GM12878 (cell line): Measurements from ENCODE around the gene FAM193A. TPM values are rescaled to one million over a fixed set of nuclear protein-coding genes. Genes with fewer than 3 reads are reported as not detected.

Experiments used
- ASH2L ChIP-seq: fragments of 300-600, 200-600 bp; sonication (generic); IDR thresholded peaks from 2 replicates; pipeline ENCODE4 v1.6.1; 2017; ENCODE audit warnings: low read depth, mild to moderate bottlenecking, borderline replicate concordance
- ATF3 ChIP-seq: IDR thresholded peaks from 2 replicates; pipeline ENCODE4 v1.6.1; 2011; ENCODE audit warnings: low read depth, mild to moderate bottlenecking, low read length, moderate library complexity, borderline replicate concordance; ENCODE audit errors: extremely low read depth
- CEBPZ ChIP-seq: fragments of 150-350 bp; IDR thresholded peaks from 2 replicates; pipeline ENCODE4 v1.6.1; 2016; ENCODE audit warnings: low read depth, low read length
- CREB1 ChIP-seq: IDR thresholded peaks from 2 replicates; pipeline ENCODE4 v1.6.1; 2012; ENCODE audit warnings: low read depth, mild to moderate bottlenecking, inconsistent platforms
- E2F4 ChIP-seq: IDR thresholded peaks from 2 replicates; pipeline ENCODE4 v1.6.1; 2012; ENCODE audit warnings: low read depth, low read length, improper control_type of control experiment
- EED ChIP-seq: sonication (generic); IDR thresholded peaks from 2 replicates; pipeline ENCODE4 v1.6.1; 2016; ENCODE audit warnings: antibody characterized with exemption, low read depth
- FOS ChIP-seq: IDR thresholded peaks from 3 replicates; pipeline ENCODE4 v1.6.1; 2011; ENCODE audit warnings: borderline replicate concordance; ENCODE audit not compliant: insufficient read length; ENCODE audit errors: extremely low read depth
- HDAC2 ChIP-seq: fragments of 200-600 bp; sonication (generic); IDR thresholded peaks from 2 replicates; pipeline ENCODE4 v1.6.1; 2017
- HSF1 ChIP-seq: fragments of 150-350 bp; IDR thresholded peaks from 2 replicates; pipeline ENCODE4 v1.6.1; 2014; ENCODE audit warnings: mild to moderate bottlenecking, low read depth, low read length
- IKZF1 ChIP-seq: fragments of 450-650 bp; conservative IDR thresholded peaks from 2 replicates; pipeline ENCODE4 v1.6.1; 2017; ENCODE audit warnings: antibody characterized with exemption, mild to moderate bottlenecking
- JUND ChIP-seq: IDR thresholded peaks from 2 replicates; pipeline ENCODE4 v1.6.1; 2012; ENCODE audit warnings: low read depth, mild to moderate bottlenecking, low read length, improper control_type of control experiment, moderate library complexity
- MLLT1 ChIP-seq: fragments of 450-650 bp; IDR thresholded peaks from 2 replicates; pipeline ENCODE4 v1.6.1; 2016; ENCODE audit warnings: mild to moderate bottlenecking
- MYB ChIP-seq: fragments of 150-350 bp; IDR thresholded peaks from 2 replicates; pipeline ENCODE4 v1.6.1; 2014; ENCODE audit warnings: mild to moderate bottlenecking, low read depth, low read length, borderline replicate concordance
- NRF1 ChIP-seq: conservative IDR thresholded peaks from 2 replicates; pipeline ENCODE4 v1.6.1; 2011; ENCODE audit warnings: mild to moderate bottlenecking, low read depth, low read length, improper control_type of control experiment
- RELA ChIP-seq: fragments of 450-650 bp; IDR thresholded peaks from 2 replicates; pipeline ENCODE4 v1.8.0; 2014; ENCODE audit warnings: borderline replicate concordance; ENCODE audit not compliant: partially characterized antibody
- RUNX3 ChIP-seq: IDR thresholded peaks from 2 replicates; pipeline ENCODE4 v1.6.1; 2012; ENCODE audit warnings: low read length, inconsistent platforms
- SP1 ChIP-seq: IDR thresholded peaks from one replicate; pipeline ENCODE4 v1.6.1; 2011; ENCODE audit warnings: low read depth, low read length
- SREBF2 ChIP-seq: IDR thresholded peaks from 2 replicates; pipeline ENCODE4 v1.6.1; 2012; ENCODE audit warnings: mild to moderate bottlenecking, low read length
- USF1 ChIP-seq: IDR thresholded peaks from 2 replicates; pipeline ENCODE4 v1.6.1; 2011; ENCODE audit warnings: borderline replicate concordance, low read depth, mild to moderate bottlenecking, moderate library complexity, mixed read lengths, low read length; ENCODE audit not compliant: insufficient read depth; ENCODE audit errors: extremely low read length
- YY1 ChIP-seq: IDR thresholded peaks from 2 replicates; pipeline ENCODE4 v1.6.1; 2011; ENCODE audit warnings: low read depth, mild to moderate bottlenecking, low read length
- polyA plus RNA-seq, 11 experiments: library from polyadenylated mRNA; depleted of rRNA in 4 of 11; unstranded in 6 of 11; stranded (reverse) in 5 of 11; fragments of >200 nt; fragmentation: Nextera tagmentation in 4 of 11; fragmentation: Illumina TruSeq in 1 of 11; extraction: Ambion mirVana in 4 of 11; extraction: Trizol in 1 of 11; gene quantifications; 1 replicate in 1 of 11; 2 replicates in 10 of 11; pipeline versions ENCODE4 v1.2.1 to v1.2.3, GENCODE V29; 2011 to 2016; ENCODE audit warnings: inconsistent platforms in 2 of 11, missing spikeins in 2 of 11, low read depth in 1 of 11
- total RNA-seq, 4 experiments: library from RNA; depleted of rRNA in 3 of 4; stranded (reverse); fragments of >200 nt in 3 of 4; fragmentation: Illumina TruSeq in 1 of 4; extraction: Trizol in 1 of 4; gene quantifications; 2 replicates each; pipeline versions ENCODE4 v1.2.1 to v1.2.3, GENCODE V29; 2013 to 2021

Gene FAM193A
- total and polyA plus RNA-seq, 10 of the 15 experiments (the other 5 are each of a cell fraction or from before 2014, with no cell fraction given): 0.52 to 23.3 (median 7.4) TPM

- TF ChIP-seq SP1: no peak
- peak; percentile 7; the same call in 1 of the 2 replicates for TF ChIP-seq YY1
- TF ChIP-seq SREBF2: no peak
- no peak for TF ChIP-seq USF1
- TF ChIP-seq MLLT1: peak; percentile 52; the same call in 1 of the 2 replicates
- no peak for TF ChIP-seq ATF3
- no peak for TF ChIP-seq NRF1
- TF ChIP-seq FOS: no peak
- TF ChIP-seq RUNX3: peak; percentile 54
- TF ChIP-seq MYB: no peak
- no peak for TF ChIP-seq HDAC2
- TF ChIP-seq CREB1: 0 out of 2 replicates have a peak, but pooled peaks have one; percentile 33
- no peak for TF ChIP-seq ASH2L
- TF ChIP-seq JUND: no peak
- no peak for TF ChIP-seq E2F4
- no peak for TF ChIP-seq EED
- TF ChIP-seq HSF1: no peak
- TF ChIP-seq IKZF1: 0 out of 2 replicates have a peak, but pooled peaks have one; percentile 34
- TF ChIP-seq RELA: no peak
- TF ChIP-seq CEBPZ: no peak
Observed at GRCh38 chr4:2535376-2536192, 863 bp upstream of the FAM193A start (continued).
